HepG2 (cell line): ENCODE measurements around the gene KCNK18. TPM values are rescaled to one million over a fixed set of nuclear protein-coding genes. Genes with fewer than 3 reads are reported as not detected.

Experiments
- ATAC-seq: fragments of 200-7000 bp; cut with Tn5 transposase; 3 replicates; pipeline ENCODE4 v1.9.1; 2020; ENCODE audit warnings: mild to moderate bottlenecking, moderate library complexity
- BruUV-seq: library from RNA; stranded (reverse); fragments of 400-500 nt; replicated peaks from 2 replicates; lab custom pipeline; 2021; lab: Mats Ljungman, UMichigan
- CTCF ChIA-PET: fragments of 300-600 bp; formaldehyde crosslinking; extraction: SDS; loops from one replicate; lab custom pipeline; 2021; ENCODE audit warnings: low total read pairs, inconsistent platforms, low intra/inter-chr PET ratio; lab: Yijun Ruan, JAX
- POLR2A ChIA-PET: fragments of 350-600 bp; sonication (Branson Sonifier 250); formaldehyde crosslinking; loops from one replicate; lab custom pipeline; 2020; ENCODE audit warnings: antibody characterized with exemption, inconsistent platforms; lab: Yijun Ruan, JAX
- DNase-seq: peaks from one replicate; pipeline ENCODE4 v3.0.0-alpha.2; 2015; ENCODE audit warnings: low spot score
- FAIRE-seq: peaks from 3 replicates; lab custom pipeline; 2011; peaks lifted over from hg19 to GRCh38; lab: Jason Lieb, UNC
- H2AFZ ChIP-seq: one replicate; pipeline ENCODE4 v1.6.1; 2011; ENCODE audit warnings: low read length, inconsistent platforms
- H3K27ac ChIP-seq: fragments of 300-600 bp; 3 replicates; pipeline ENCODE4 v1.8.0; 2011; ENCODE audit warnings: mixed run types, mild to moderate bottlenecking, mixed read lengths, low read length, inconsistent platforms; ENCODE audit not compliant: insufficient read depth; ENCODE audit errors: extremely low read length
- H3K27me3 ChIP-seq, 2 experiments: fragments of 200-600 bp in 1 of 2; 2 replicates in 1 of 2; 3 replicates in 1 of 2; pipeline versions ENCODE4 v1.6.0 to v1.8.0; 2011; ENCODE audit warnings: low read length in 2 of 2, mild to moderate bottlenecking in 2 of 2, moderate library complexity in 2 of 2, inconsistent platforms in 1 of 2; ENCODE audit not compliant: insufficient read depth in 2 of 2, control insufficient read depth in 1 of 2
- H3K36me3 ChIP-seq, 2 experiments: fragments of 200-600 bp in 1 of 2; replicated peaks in 1 of 2; 2 replicates in 1 of 2; 3 replicates in 1 of 2; pipeline versions ENCODE4 v1.5.1 to v1.8.0; 2011; ENCODE audit warnings: low read length in 2 of 2, inconsistent platforms in 1 of 2; ENCODE audit not compliant: insufficient read depth in 2 of 2, control insufficient read depth in 1 of 2
- H3K4me1 ChIP-seq: 2 replicates; pipeline ENCODE4 v1.5.1; 2012; ENCODE audit warnings: low read length, inconsistent platforms; ENCODE audit not compliant: insufficient read depth
- H3K4me2 ChIP-seq: 2 replicates; pipeline ENCODE4 v1.6.0; 2011; ENCODE audit warnings: low read depth, low read length, inconsistent platforms
- H3K4me3 ChIP-seq, 3 experiments: fragments of 200-600 bp in 1 of 3; sonication (generic), shearing (Covaris generic) in 1 of 3; replicated peaks in 1 of 3; 2 replicates each; pipeline ENCODE4 v1.5.1; 2011 to 2016; ENCODE audit warnings: low read length in 3 of 3, inconsistent platforms in 2 of 3, low read depth in 2 of 3, mild to moderate bottlenecking in 2 of 3, control low read depth in 1 of 3, mixed read lengths in 1 of 3; ENCODE audit not compliant: insufficient read depth in 1 of 3
- H3K79me2 ChIP-seq: one replicate; pipeline ENCODE4 v1.6.1; 2011; ENCODE audit warnings: low read length, inconsistent platforms; ENCODE audit not compliant: insufficient read depth
- H3K9ac ChIP-seq: 2 replicates; pipeline ENCODE4 v1.6.0; 2011; ENCODE audit warnings: mild to moderate bottlenecking, low read depth, low read length, inconsistent platforms; ENCODE audit not compliant: insufficient read depth
- H3K9me3 ChIP-seq: 2 replicates; pipeline ENCODE4 v1.5.1; 2012; ENCODE audit warnings: mild to moderate bottlenecking, low read length
- H4K20me1 ChIP-seq: 2 replicates; pipeline ENCODE4 v1.6.0; 2011; ENCODE audit warnings: inconsistent platforms, mild to moderate bottlenecking, low read length, moderate library complexity; ENCODE audit not compliant: insufficient read depth
- AKNA ChIP-seq: sonication (generic); formaldehyde crosslinking; IDR thresholded peaks from 2 replicates; pipeline ENCODE4 v1.4.0; 2020; ENCODE audit warnings: missing genetic modification reagents, borderline replicate concordance
- KDM5A ChIP-seq: fragments of 200-600 bp; sonication (generic); IDR thresholded peaks from 2 replicates; pipeline ENCODE4 v1.7.0; 2018; ENCODE audit warnings: antibody characterized with exemption, mild to moderate bottlenecking, low read length, borderline replicate concordance
- PHF5A ChIP-seq: IDR thresholded peaks from one replicate; pipeline ENCODE4 v1.6.1; 2018; ENCODE audit warnings: low read depth, missing genetic modification reagents; ENCODE audit not compliant: unreplicated experiment
- RBFOX2 ChIP-seq: fragments of 200-400 bp; formaldehyde crosslinking; IDR thresholded peaks from 2 replicates; pipeline ENCODE4 v1.6.1; 2017; ENCODE audit warnings: low read depth, mild to moderate bottlenecking, low read length
- RNF2 ChIP-seq: fragments of 450-650 bp; conservative IDR thresholded peaks from 2 replicates; pipeline ENCODE4 v1.6.1; 2016; ENCODE audit warnings: low read depth
- SUZ12 ChIP-seq: fragments of 150-350 bp; IDR thresholded peaks from 2 replicates; pipeline ENCODE4 v1.6.1; 2014; ENCODE audit warnings: low read depth, low read length
- THAP9 ChIP-seq: sonication (generic); formaldehyde crosslinking; IDR thresholded peaks from 2 replicates; pipeline ENCODE4; 2020; ENCODE audit warnings: missing genetic modification reagents, mild to moderate bottlenecking, borderline replicate concordance
- ZFP37 ChIP-seq: sonication (generic); formaldehyde crosslinking; IDR thresholded peaks from 2 replicates; pipeline ENCODE4 v1.4.0; 2020; ENCODE audit warnings: missing genetic modification reagents, borderline replicate concordance
- ZNF350 ChIP-seq: sonication (generic); formaldehyde crosslinking; IDR thresholded peaks from 2 replicates; pipeline ENCODE4 v1.4.0; 2020; ENCODE audit warnings: mild to moderate bottlenecking, low read depth, missing genetic modification reagents, borderline replicate concordance
- ZNF501 ChIP-seq: sonication (generic); formaldehyde crosslinking; IDR thresholded peaks from 2 replicates; pipeline ENCODE4 v1.5.1; 2020; ENCODE audit warnings: mild to moderate bottlenecking, moderate library complexity, missing genetic modification reagents
- WGBS: methylation state at CpG from one replicate; pipeline ENCODE4 v1.1.6; 2017; ENCODE audit warnings: low lambda C conversion rate; 5-methylcytosine and 5-hydroxymethylcytosine counted together
- in situ Hi-C: cut with HindIII; loops from 2 replicates; pipeline ENCODE4 v1.10.0; 2017; ENCODE audit warnings: low pct_unique_long_range_greater_than_20kb; ENCODE audit not compliant: extremely low pct_ligation_motif_present
- intact Hi-C: fragments of 100-400 bp; cut with micrococcal nuclease; formaldehyde crosslinking; loops from one replicate; pipeline ENCODE4 v1.10.0; 2022; ENCODE audit not compliant: unreplicated experiment
- polyA plus RNA-seq, 8 experiments: library from polyadenylated mRNA; depleted of rRNA in 3 of 8; stranded (reverse) in 7 of 8; unstranded in 1 of 8; fragments of >200 nt; fragmentation: Illumina TruSeq in 4 of 8; extraction: Trizol in 4 of 8; gene quantifications; 2 replicates each; pipeline versions ENCODE4 v1.2.1 to v1.2.3, GENCODE V29; 2011 to 2016; ENCODE audit warnings: low read depth in 4 of 8, missing spikeins in 1 of 8, mixed read lengths in 1 of 8; ENCODE audit not compliant: insufficient read depth in 1 of 8
- total RNA-seq, 5 experiments: library from RNA; depleted of rRNA; stranded (reverse); fragments of >200 nt; fragmentation: Illumina TruSeq; extraction: Trizol; gene quantifications; 2 replicates each; pipeline ENCODE4 v1.2.3, GENCODE V29; 2016; ENCODE audit warnings: low read depth in 1 of 5
- TF ChIP-seq, protein P1 (sequence below): sonication (generic); formaldehyde crosslinking; IDR thresholded peaks from 2 replicates; pipeline ENCODE4 v1.4.0; 2020; ENCODE audit warnings: low read depth, missing genetic modification reagents

The KCNK18 gene
- total and polyA plus RNA-seq, 2 of the 13 experiments (the other 11 are each of a cell fraction or from before 2014, with no cell fraction given): not detected

- Histone ChIP-seq H3K27ac (no peak overlapping the region), H3K4me1 (peaks cover 16% of the 10 kb centered on the region), H3K9me3 (peaks cover 11% of the 10 kb centered on the region), H3K79me2 (no peaks in the 10 kb centered on the region), H2AFZ (peak overlapping the region; percentile 48), H3K4me2 (peak overlapping the region; percentile 91), H4K20me1 (no peaks in the 10 kb centered on the region), H3K9ac (peak overlapping the region; percentile 37; the same call in 1 of the 2 replicates), H3K4me3 (peak overlapping the region; percentile 49 to 75 (median 61)), H3K36me3 (no peaks in the 10 kb centered on the region), H3K27me3 (peaks cover 2 to 47% of the 10 kb centered on the region in 2 experiments)
- intact Hi-C loops (loop anchor here (1.0 kb wide), 2 partner anchors 104 to 233 kb away; no protein-coding TSS in a partner anchor), in situ Hi-C loops (no loop called here)
- DNase-seq (peak; percentile 46), FAIRE-seq (no peak), ATAC-seq (peak; percentile 89)
- no TSS peak for BruUV-seq
- POLR2A ChIA-PET: interaction anchor here (1.0 kb wide), 1 partner anchor 103 kb away, joined by 3 read pairs; no protein-coding TSS in a partner anchor
- CTCF ChIA-PET: interaction anchor here (0.6 to 3.8 kb wide), 10 partner anchors 10 to 1024 kb away, joined by 3 to 74 read pairs (median 5); no protein-coding TSS in a partner anchor
- WGBS: 0% methylated on average over 1 of the region's 52 CpGs
- no peak for TF ChIP-seq ZFP37 (CRISPR knock-in tag)
- TF ChIP-seq, protein P1, sequence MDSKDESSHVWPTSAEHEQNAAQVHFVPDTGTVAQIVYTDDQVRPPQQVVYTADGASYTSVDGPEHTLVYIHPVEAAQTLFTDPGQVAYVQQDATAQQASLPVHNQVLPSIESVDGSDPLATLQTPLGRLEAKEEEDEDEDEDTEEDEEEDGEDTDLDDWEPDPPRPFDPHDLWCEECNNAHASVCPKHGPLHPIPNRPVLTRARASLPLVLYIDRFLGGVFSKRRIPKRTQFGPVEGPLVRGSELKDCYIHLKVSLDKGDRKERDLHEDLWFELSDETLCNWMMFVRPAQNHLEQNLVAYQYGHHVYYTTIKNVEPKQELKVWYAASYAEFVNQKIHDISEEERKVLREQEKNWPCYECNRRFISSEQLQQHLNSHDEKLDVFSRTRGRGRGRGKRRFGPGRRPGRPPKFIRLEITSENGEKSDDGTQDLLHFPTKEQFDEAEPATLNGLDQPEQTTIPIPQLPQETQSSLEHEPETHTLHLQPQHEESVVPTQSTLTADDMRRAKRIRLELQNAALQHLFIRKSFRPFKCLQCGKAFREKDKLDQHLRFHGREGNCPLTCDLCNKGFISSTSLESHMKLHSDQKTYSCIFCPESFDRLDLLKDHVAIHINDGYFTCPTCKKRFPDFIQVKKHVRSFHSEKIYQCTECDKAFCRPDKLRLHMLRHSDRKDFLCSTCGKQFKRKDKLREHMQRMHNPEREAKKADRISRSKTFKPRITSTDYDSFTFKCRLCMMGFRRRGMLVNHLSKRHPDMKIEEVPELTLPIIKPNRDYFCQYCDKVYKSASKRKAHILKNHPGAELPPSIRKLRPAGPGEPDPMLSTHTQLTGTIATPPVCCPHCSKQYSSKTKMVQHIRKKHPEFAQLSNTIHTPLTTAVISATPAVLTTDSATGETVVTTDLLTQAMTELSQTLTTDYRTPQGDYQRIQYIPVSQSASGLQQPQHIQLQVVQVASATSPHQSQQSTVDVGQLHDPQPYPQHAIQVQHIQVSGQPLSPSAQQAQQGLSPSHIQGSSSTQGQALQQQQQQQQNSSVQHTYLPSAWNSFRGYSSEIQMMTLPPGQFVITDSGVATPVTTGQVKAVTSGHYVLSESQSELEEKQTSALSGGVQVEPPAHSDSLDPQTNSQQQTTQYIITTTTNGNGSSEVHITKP (CRISPR knock-in tag): peak; percentile 18; the same call in 1 of the 2 replicates
- peak; percentile 81; the same call in 1 of the 2 replicates for TF ChIP-seq ZNF501
- TF ChIP-seq SUZ12: 0 out of 2 replicates have a peak, but pooled peaks have one; percentile 22
- peak; percentile 87 for TF ChIP-seq RNF2
- TF ChIP-seq KDM5A: no peak
- peak; percentile 29; the same call in 1 of the 2 replicates for TF ChIP-seq THAP9 (CRISPR knock-in tag)
- TF ChIP-seq AKNA (CRISPR knock-in tag): no peak
- no peak for TF ChIP-seq PHF5A (CRISPR knock-in tag)
- peak; percentile 69; the same call in 1 of the 2 replicates for TF ChIP-seq ZNF350 (CRISPR knock-in tag)
- TF ChIP-seq RBFOX2: no peak; the same call in 1 of the 2 replicates
Observed at GRCh38 chr10:117216611-117217195, 19.4 kb downstream of the KCNK18 start.
